HepG2 (cell line): ENCODE data around the gene PNKP. TPM values are rescaled to one million over a fixed set of nuclear protein-coding genes. Genes with fewer than 3 reads are reported as not detected.
A peak's percentile ranks its signal among the peaks of the same experiment; 100 is the strongest.

ENCODE experiments used
- ATAC-seq: fragments of 200-7000 bp; cut with Tn5 transposase; 3 replicates; pipeline ENCODE4 v1.9.1; 2020; ENCODE audit warnings: mild to moderate bottlenecking, moderate library complexity
- BruUV-seq: library from RNA; stranded (reverse); fragments of 400-500 nt; replicated peaks from 2 replicates; lab custom pipeline; 2021; lab: Mats Ljungman, UMichigan
- CTCF ChIA-PET: fragments of 300-600 bp; formaldehyde crosslinking; extraction: SDS; loops from one replicate; lab custom pipeline; 2021; ENCODE audit warnings: low total read pairs, inconsistent platforms, low intra/inter-chr PET ratio; lab: Yijun Ruan, JAX
- POLR2A ChIA-PET: fragments of 350-600 bp; sonication (Branson Sonifier 250); formaldehyde crosslinking; loops from one replicate; lab custom pipeline; 2020; ENCODE audit warnings: antibody characterized with exemption, inconsistent platforms; lab: Yijun Ruan, JAX
- DNase-seq: peaks from one replicate; pipeline ENCODE4 v3.0.0-alpha.2; 2015; ENCODE audit warnings: low spot score
- FAIRE-seq: peaks from 3 replicates; lab custom pipeline; 2011; peaks lifted over from hg19 to GRCh38; lab: Jason Lieb, UNC
- H2AFZ ChIP-seq: one replicate; pipeline ENCODE4 v1.6.1; 2011; ENCODE audit warnings: low read length, inconsistent platforms
- H3K27ac ChIP-seq: fragments of 300-600 bp; 3 replicates; pipeline ENCODE4 v1.8.0; 2011; ENCODE audit warnings: mixed run types, mild to moderate bottlenecking, mixed read lengths, low read length, inconsistent platforms; ENCODE audit not compliant: insufficient read depth; ENCODE audit errors: extremely low read length
- H3K27me3 ChIP-seq, 2 experiments: fragments of 200-600 bp in 1 of 2; 2 replicates in 1 of 2; 3 replicates in 1 of 2; pipeline versions ENCODE4 v1.6.0 to v1.8.0; 2011; ENCODE audit warnings: low read length in 2 of 2, mild to moderate bottlenecking in 2 of 2, moderate library complexity in 2 of 2, inconsistent platforms in 1 of 2; ENCODE audit not compliant: insufficient read depth in 2 of 2, control insufficient read depth in 1 of 2
- H3K36me3 ChIP-seq, 2 experiments: fragments of 200-600 bp in 1 of 2; replicated peaks in 1 of 2; 2 replicates in 1 of 2; 3 replicates in 1 of 2; pipeline versions ENCODE4 v1.5.1 to v1.8.0; 2011; ENCODE audit warnings: low read length in 2 of 2, inconsistent platforms in 1 of 2; ENCODE audit not compliant: insufficient read depth in 2 of 2, control insufficient read depth in 1 of 2
- H3K4me1 ChIP-seq: 2 replicates; pipeline ENCODE4 v1.5.1; 2012; ENCODE audit warnings: low read length, inconsistent platforms; ENCODE audit not compliant: insufficient read depth
- H3K4me2 ChIP-seq: 2 replicates; pipeline ENCODE4 v1.6.0; 2011; ENCODE audit warnings: low read depth, low read length, inconsistent platforms
- H3K4me3 ChIP-seq, 3 experiments: fragments of 200-600 bp in 1 of 3; sonication (generic), shearing (Covaris generic) in 1 of 3; replicated peaks in 1 of 3; 2 replicates each; pipeline ENCODE4 v1.5.1; 2011 to 2016; ENCODE audit warnings: low read length in 3 of 3, inconsistent platforms in 2 of 3, low read depth in 2 of 3, mild to moderate bottlenecking in 2 of 3, control low read depth in 1 of 3, mixed read lengths in 1 of 3; ENCODE audit not compliant: insufficient read depth in 1 of 3
- H3K79me2 ChIP-seq: one replicate; pipeline ENCODE4 v1.6.1; 2011; ENCODE audit warnings: low read length, inconsistent platforms; ENCODE audit not compliant: insufficient read depth
- H3K9ac ChIP-seq: 2 replicates; pipeline ENCODE4 v1.6.0; 2011; ENCODE audit warnings: mild to moderate bottlenecking, low read depth, low read length, inconsistent platforms; ENCODE audit not compliant: insufficient read depth
- H3K9me3 ChIP-seq: 2 replicates; pipeline ENCODE4 v1.5.1; 2012; ENCODE audit warnings: mild to moderate bottlenecking, low read length
- H4K20me1 ChIP-seq: 2 replicates; pipeline ENCODE4 v1.6.0; 2011; ENCODE audit warnings: inconsistent platforms, mild to moderate bottlenecking, low read length, moderate library complexity; ENCODE audit not compliant: insufficient read depth
- NONO ChIP-seq, 2 experiments: fragments of 450-650 bp in 1 of 2; sonication (generic) in 1 of 2; formaldehyde crosslinking in 1 of 2; IDR thresholded peaks in 1 of 2; conservative IDR thresholded peaks in 1 of 2; 2 replicates each; pipeline versions ENCODE4 v1.6.1 to v1.8.0; 2017 to 2022; ENCODE audit warnings: mild to moderate bottlenecking in 1 of 2, missing genetic modification reagents in 1 of 2, moderate library complexity in 1 of 2
- ZC3H13 ChIP-seq: sonication (generic); formaldehyde crosslinking; IDR thresholded peaks from 2 replicates; pipeline ENCODE4 v1.8.1; 2023; ENCODE audit warnings: mild to moderate bottlenecking, missing genetic modification reagents, moderate library complexity
- WGBS: methylation state at CpG from one replicate; pipeline ENCODE4 v1.1.6; 2017; ENCODE audit warnings: low lambda C conversion rate; 5-methylcytosine and 5-hydroxymethylcytosine counted together
- in situ Hi-C: cut with HindIII; loops from 2 replicates; pipeline ENCODE4 v1.10.0; 2017; ENCODE audit warnings: low pct_unique_long_range_greater_than_20kb; ENCODE audit not compliant: extremely low pct_ligation_motif_present
- intact Hi-C: fragments of 100-400 bp; cut with micrococcal nuclease; formaldehyde crosslinking; loops from one replicate; pipeline ENCODE4 v1.10.0; 2022; ENCODE audit not compliant: unreplicated experiment
- polyA plus RNA-seq, 8 experiments: library from polyadenylated mRNA; depleted of rRNA in 3 of 8; stranded (reverse) in 7 of 8; unstranded in 1 of 8; fragments of >200 nt; fragmentation: Illumina TruSeq in 4 of 8; extraction: Trizol in 4 of 8; gene quantifications; 2 replicates each; pipeline versions ENCODE4 v1.2.1 to v1.2.3, GENCODE V29; 2011 to 2016; ENCODE audit warnings: low read depth in 4 of 8, missing spikeins in 1 of 8, mixed read lengths in 1 of 8; ENCODE audit not compliant: insufficient read depth in 1 of 8
- total RNA-seq, 5 experiments: library from RNA; depleted of rRNA; stranded (reverse); fragments of >200 nt; fragmentation: Illumina TruSeq; extraction: Trizol; gene quantifications; 2 replicates each; pipeline ENCODE4 v1.2.3, GENCODE V29; 2016; ENCODE audit warnings: low read depth in 1 of 5
- TF ChIP-seq, protein P1 (sequence below): sonication (generic); formaldehyde crosslinking; IDR thresholded peaks from 2 replicates; pipeline ENCODE4 v1.8.0; 2022; ENCODE audit warnings: mild to moderate bottlenecking, missing genetic modification reagents, borderline replicate concordance
- TF ChIP-seq, protein P2 (sequence below): sonication (generic); formaldehyde crosslinking; IDR thresholded peaks from 2 replicates; pipeline ENCODE4 v1.4.0; 2020; ENCODE audit warnings: missing genetic modification reagents, mild to moderate bottlenecking, borderline replicate concordance

The PNKP gene
- total and polyA plus RNA-seq, 2 of the 13 experiments (the other 11 are each of a cell fraction or from before 2014, with no cell fraction given): 12.7 to 27.1 TPM

GRCh38 chr19:49858088-49858985 lies 9.0 kb downstream of the PNKP start (continued):
- TF ChIP-seq, protein P1, sequence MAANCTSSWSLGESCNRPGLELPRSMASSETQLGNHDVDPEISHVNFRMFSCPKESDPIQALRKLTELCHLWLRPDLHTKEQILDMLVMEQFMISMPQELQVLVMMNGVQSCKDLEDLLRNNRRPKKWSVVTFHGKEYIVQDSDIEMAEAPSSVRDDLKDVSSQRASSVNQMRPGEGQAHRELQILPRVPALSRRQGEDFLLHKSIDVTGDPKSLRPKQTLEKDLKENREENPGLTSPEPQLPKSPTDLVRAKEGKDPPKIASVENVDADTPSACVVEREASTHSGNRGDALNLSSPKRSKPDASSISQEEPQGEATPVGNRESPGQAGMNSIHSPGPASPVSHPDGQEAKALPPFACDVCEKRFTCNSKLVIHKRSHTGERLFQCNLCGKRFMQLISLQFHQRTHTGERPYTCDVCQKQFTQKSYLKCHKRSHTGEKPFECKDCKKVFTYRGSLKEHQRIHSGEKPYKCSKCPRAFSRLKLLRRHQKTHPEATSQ (CRISPR knock-in tag): no peak
- TF ChIP-seq, protein P2, sequence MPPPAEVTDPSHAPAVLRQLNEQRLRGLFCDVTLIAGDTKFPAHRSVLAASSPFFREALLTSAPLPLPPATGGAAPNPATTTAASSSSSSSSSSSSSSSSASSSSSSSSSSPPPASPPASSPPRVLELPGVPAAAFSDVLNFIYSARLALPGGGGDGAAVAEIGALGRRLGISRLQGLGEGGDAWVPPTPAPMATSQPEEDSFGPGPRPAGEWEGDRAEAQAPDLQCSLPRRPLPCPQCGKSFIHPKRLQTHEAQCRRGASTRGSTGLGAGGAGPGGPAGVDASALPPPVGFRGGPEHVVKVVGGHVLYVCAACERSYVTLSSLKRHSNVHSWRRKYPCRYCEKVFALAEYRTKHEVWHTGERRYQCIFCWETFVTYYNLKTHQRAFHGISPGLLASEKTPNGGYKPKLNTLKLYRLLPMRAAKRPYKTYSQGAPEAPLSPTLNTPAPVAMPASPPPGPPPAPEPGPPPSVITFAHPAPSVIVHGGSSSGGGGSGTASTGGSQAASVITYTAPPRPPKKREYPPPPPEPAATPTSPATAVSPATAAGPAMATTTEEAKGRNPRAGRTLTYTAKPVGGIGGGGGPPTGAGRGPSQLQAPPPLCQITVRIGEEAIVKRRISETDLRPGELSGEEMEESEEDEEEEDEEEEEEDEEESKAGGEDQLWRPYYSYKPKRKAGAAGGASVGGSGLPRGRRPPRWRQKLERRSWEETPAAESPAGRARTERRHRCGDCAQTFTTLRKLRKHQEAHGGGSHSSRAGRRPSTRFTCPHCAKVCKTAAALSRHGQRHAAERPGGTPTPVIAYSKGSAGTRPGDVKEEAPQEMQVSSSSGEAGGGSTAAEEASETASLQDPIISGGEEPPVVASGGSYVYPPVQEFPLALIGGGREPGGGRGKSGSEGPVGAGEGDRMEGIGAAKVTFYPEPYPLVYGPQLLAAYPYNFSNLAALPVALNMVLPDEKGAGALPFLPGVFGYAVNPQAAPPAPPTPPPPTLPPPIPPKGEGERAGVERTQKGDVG: no peak

DNA sequence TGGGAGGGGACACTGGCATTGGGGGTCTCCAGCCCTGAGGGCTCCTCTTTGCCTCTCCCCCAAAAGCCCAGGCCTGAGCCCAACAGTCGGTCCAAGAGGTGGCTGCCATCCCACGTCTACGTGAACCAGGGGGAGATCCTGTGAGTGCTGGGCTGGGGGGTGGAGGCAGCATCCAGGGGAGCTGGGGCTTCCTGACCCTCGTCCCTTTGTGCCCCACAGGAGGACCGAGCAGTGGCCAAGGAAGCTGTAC lies 9.6 kb downstream of the PNKP start:
- no peak overlapping the region for H3K9ac ChIP-seq
- TF ChIP-seq NONO (IDR thresholded peaks at IDR 0.05): no peak
- TF ChIP-seq NONO (CRISPR knock-in tag; conservative IDR thresholded peaks at IDR 0.05): peak; percentile 6; the same call in 1 of the 2 replicates
- TF ChIP-seq ZC3H13 (CRISPR knock-in tag): no peak
- H3K4me1 ChIP-seq: peaks cover 12% of the 10 kb centered on the region
- H3K4me2 ChIP-seq: no peak overlapping the region
- CTCF ChIA-PET: no interaction called here
- intact Hi-C loops: no loop called here
- DNase-seq: no peak
- in situ Hi-C loops: no loop called here
- no peaks in the 10 kb centered on the region for H3K27me3 ChIP-seq
- peaks cover 14% of the 10 kb centered on the region for H3K79me2 ChIP-seq
- WGBS: no CpG with 5 or more reads among the region's 5 CpGs
- H3K36me3 ChIP-seq: peaks cover 37 to 67% of the 10 kb centered on the region in 2 experiments; a peak in 4 of 5 replicates
- H3K27ac ChIP-seq: no peak overlapping the region
- ATAC-seq: no peak
- no TSS peak for BruUV-seq
- POLR2A ChIA-PET: interaction anchor here (1.1 to 1.2 kb wide), 2 partner anchors 19 to 48 kb away, joined by 4 to 5 read pairs; partner anchors contain the start of gene AKT1S1
- no peak for FAIRE-seq
- H2AFZ ChIP-seq: no peak overlapping the region
- no peak overlapping the region for H3K4me3 ChIP-seq
- no peaks in the 10 kb centered on the region for H3K9me3 ChIP-seq
- H4K20me1 ChIP-seq: peaks cover 13% of the 10 kb centered on the region
